Type B pancreatic cell (in vitro differentiated cells): ENCODE results near the gene DHX38. TPM values are rescaled to one million over a fixed set of nuclear protein-coding genes. Genes with fewer than 3 reads are reported as not detected.
A peak's percentile ranks its signal among the peaks of the same experiment; 100 is the strongest.

Experiments
- DNase-seq: peaks from one replicate; pipeline ENCODE4 v3.0.0; 2021; ENCODE audit warnings: mixed read lengths; ENCODE audit not compliant: unreplicated experiment; ENCODE audit errors: extremely low spot score
- H3K27ac Mint-ChIP-seq: 2 replicates; pipeline ENCODE4 v1.8.0; 2021; ENCODE audit warnings: mild to moderate bottlenecking, mixed read lengths
- H3K27me3 Mint-ChIP-seq: 2 replicates; pipeline ENCODE4 v1.8.0; 2021; ENCODE audit warnings: mixed read lengths
- H3K36me3 Mint-ChIP-seq: 2 replicates; pipeline ENCODE4 v1.8.0; 2021; ENCODE audit warnings: mixed read lengths
- H3K4me1 Mint-ChIP-seq: one replicate; pipeline ENCODE4 v1.8.0; 2021; ENCODE audit warnings: mixed read lengths; ENCODE audit not compliant: unreplicated experiment
- H3K4me3 Mint-ChIP-seq: 2 replicates; pipeline ENCODE4 v1.8.0; 2021; ENCODE audit warnings: mild to moderate bottlenecking, mixed read lengths
- H3K9me3 Mint-ChIP-seq: 2 replicates; pipeline ENCODE4 v1.8.0; 2021; ENCODE audit warnings: mixed read lengths
- total RNA-seq: library from RNA; stranded (reverse); gene quantifications from 2 replicates; pipeline ENCODE4 v1.2.1, GENCODE V29; 2021; ENCODE audit warnings: low replicate concordance
- TF ChIP-seq, protein P1 (sequence below): fragments of 200-600 bp; sonication (generic); conservative IDR thresholded peaks from 2 replicates; pipeline ENCODE4 v1.5.0; 2021; ENCODE audit warnings: antibody characterized with exemption, mild to moderate bottlenecking

DHX38 gene
- total RNA-seq, 1 donor from 2014 or later = 75.6 TPM

- no peaks in the 10 kb centered on the region for H3K4me1 Mint-ChIP-seq
- DNase-seq = no peak
- H3K4me3 Mint-ChIP-seq = no peak overlapping the region
- H3K27me3 Mint-ChIP-seq = no peaks in the 10 kb centered on the region
- no peak overlapping the region for H3K27ac Mint-ChIP-seq
- TF ChIP-seq, protein P1, sequence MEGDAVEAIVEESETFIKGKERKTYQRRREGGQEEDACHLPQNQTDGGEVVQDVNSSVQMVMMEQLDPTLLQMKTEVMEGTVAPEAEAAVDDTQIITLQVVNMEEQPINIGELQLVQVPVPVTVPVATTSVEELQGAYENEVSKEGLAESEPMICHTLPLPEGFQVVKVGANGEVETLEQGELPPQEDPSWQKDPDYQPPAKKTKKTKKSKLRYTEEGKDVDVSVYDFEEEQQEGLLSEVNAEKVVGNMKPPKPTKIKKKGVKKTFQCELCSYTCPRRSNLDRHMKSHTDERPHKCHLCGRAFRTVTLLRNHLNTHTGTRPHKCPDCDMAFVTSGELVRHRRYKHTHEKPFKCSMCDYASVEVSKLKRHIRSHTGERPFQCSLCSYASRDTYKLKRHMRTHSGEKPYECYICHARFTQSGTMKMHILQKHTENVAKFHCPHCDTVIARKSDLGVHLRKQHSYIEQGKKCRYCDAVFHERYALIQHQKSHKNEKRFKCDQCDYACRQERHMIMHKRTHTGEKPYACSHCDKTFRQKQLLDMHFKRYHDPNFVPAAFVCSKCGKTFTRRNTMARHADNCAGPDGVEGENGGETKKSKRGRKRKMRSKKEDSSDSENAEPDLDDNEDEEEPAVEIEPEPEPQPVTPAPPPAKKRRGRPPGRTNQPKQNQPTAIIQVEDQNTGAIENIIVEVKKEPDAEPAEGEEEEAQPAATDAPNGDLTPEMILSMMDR = no peak
- H3K9me3 Mint-ChIP-seq = peaks cover 4% of the 10 kb centered on the region
- H3K36me3 Mint-ChIP-seq = peaks cover 23% of the 10 kb centered on the region
Measured at GRCh38 chr16:72083778-72084404, 9.8 kb upstream of the DHX38 start.

DNA sequence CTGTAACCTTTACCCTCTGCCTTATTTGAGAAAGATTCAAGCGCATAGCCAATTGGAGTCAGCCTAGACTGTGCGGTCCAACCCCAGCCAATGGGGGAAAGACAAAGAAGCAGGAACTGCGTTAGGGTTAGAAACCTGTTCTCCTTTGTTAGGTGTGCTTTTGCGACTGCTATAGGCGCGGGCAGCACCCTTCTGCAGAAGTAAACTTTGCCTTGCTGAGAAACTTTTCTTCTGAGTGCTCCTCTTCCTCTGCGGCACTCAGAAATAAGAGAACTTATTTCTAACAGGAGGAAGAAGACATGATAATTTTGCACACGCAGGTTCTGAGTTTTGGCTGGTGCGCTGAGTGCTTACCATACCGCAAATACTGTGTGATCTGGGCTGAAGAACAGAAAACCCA is 9.2 kb upstream of the DHX38 start:
- H3K27me3 Mint-ChIP-seq = no peaks in the 10 kb centered on the region
- no peak overlapping the region for H3K27ac Mint-ChIP-seq
- H3K9me3 Mint-ChIP-seq = peaks cover 4% of the 10 kb centered on the region
- peaks cover 26% of the 10 kb centered on the region for H3K36me3 Mint-ChIP-seq
- no peak for DNase-seq
- H3K4me1 Mint-ChIP-seq = no peaks in the 10 kb centered on the region
- TF ChIP-seq, protein P1 = no peak
- no peak overlapping the region for H3K4me3 Mint-ChIP-seq

DNA sequence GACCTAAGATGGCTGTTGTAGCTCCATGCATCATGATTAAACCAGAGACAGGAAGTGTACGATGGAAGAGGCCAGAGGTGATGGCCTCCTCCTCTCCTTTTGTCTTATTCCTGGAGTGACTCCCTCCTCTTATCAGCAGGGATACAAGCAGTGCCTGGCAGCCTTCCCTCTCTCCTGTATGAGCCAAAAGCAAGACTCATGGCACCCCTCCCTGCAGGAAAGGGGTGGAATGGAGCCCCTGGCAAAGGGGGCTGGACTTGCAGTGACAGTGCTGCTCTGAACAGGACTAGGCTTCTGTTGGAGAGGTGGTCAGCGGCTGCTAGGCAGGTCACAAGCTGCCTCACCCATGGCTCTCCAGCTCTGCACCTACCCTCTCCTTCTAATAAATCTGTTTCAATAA is 8.6 kb upstream of the DHX38 start:
- Mint-ChIP-seq H3K9me3 (peaks cover 4% of the 10 kb centered on the region), H3K4me3 (no peak overlapping the region), H3K27ac (no peak overlapping the region), H3K27me3 (no peaks in the 10 kb centered on the region), H3K36me3 (peaks cover 26% of the 10 kb centered on the region), H3K4me1 (no peaks in the 10 kb centered on the region)
- no peak for DNase-seq
- TF ChIP-seq, protein P1 = no peak

- Mint-ChIP-seq H3K9me3 (no peaks in the 10 kb centered on the region), H3K27me3 (no peaks in the 10 kb centered on the region), H3K4me1 (peaks cover 22% of the 10 kb centered on the region), H3K4me3 (peak overlapping the region; percentile 97), H3K27ac (peak overlapping the region; percentile 28), H3K36me3 (peaks cover 14% of the 10 kb centered on the region)
- TF ChIP-seq, protein P1 = no peak
- DNase-seq = no peak
Measured at GRCh38 chr16:72091217-72091616, 2.4 kb upstream of the DHX38 start.

- Mint-ChIP-seq H3K27ac (peak overlapping the region; percentile 98), H3K9me3 (no peaks in the 10 kb centered on the region), H3K4me3 (peak overlapping the region; percentile 97), H3K4me1 (peaks cover 22% of the 10 kb centered on the region), H3K27me3 (no peaks in the 10 kb centered on the region), H3K36me3 (peaks cover 15% of the 10 kb centered on the region)
- TF ChIP-seq, protein P1 = no peak
- DNase-seq = no peak
Measured at GRCh38 chr16:72092832-72093447, 707 bp upstream of the DHX38 start.
